Right lung (tissue), 5 donors: ENCODE results near the gene BCAS3. TPM values are rescaled to one million over a fixed set of nuclear protein-coding genes. Genes with fewer than 3 reads are reported as not detected.

Experiments used
- DNase-seq, 2 donors: peaks; one replicate each; pipeline ENCODE4 v3.0.0-alpha.2; 2013
- polyA plus RNA-seq, 5 donors: library from polyadenylated mRNA; unstranded; fragments of 120-200 nt; gene quantifications; one replicate each; pipeline versions ENCODE4 v1.2.1 to v1.2.3, GENCODE V29; 2013; ENCODE audit warnings: inconsistent platforms in 1 of 5, low replicate concordance in 1 of 5; ENCODE audit not compliant: insufficient read length in 5 of 5, insufficient read depth in 1 of 5

BCAS3 gene
- polyA plus RNA-seq, 5 donors = 21.9 to 29.2 (median 27.8) TPM

DNA sequence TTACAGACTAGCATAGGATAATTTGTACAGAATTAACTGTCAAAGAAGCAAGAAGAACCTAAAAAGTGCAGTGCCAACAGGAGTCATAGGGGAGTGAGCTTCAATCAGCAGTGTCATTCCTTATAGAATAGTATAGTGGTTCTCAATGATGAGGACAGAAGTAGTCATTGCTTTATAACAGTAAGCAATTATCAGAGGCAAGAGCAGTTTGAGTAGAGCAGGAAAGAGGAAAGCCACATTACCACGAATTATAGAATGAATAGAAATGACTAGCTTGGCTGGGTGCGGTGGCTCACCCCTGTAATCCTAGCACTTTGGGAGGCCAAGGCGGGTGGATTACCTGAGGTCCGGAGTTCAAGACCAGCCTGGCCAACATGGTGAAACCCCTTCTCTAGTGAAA is 512.3 kb downstream of the BCAS3 start:
- no peak for DNase-seq

DNA sequence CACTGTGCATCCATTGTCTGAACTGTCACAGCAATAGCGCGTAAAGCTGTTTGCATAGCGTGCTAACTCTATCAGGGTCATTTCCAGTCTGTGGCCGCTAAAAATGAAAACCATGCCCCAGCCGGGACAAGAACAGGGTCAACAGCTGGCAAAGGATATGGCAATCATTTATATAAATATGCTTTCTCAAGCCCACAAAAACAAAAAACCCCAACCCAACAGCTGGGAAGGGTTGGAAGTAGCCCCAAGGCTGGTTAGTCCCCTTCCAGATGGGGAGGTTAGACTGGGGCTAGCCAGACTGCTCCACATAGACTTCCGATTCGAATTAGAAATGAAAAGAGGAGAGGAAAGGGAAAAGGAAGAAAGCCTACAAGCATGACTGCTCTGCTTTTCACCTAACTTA is 518.7 kb downstream of the BCAS3 start:
- DNase-seq = no peak

DNA sequence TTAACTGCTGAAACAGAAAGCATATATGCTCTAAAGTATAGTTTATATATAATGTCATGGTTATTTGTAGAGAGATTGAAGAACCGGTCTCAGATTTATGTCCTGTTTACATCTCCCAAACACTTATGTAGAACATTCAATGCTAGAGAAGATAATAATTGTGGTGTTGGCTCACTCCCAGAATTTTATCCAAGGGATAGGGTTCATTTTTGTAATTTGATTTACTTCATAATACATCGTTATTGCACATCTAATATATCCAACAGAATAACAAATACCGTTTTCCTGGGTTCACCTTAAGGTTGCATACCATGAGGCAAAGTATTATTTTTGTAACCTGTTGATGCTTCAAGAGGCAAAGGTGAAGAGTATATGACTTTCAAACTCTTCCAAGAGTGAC is 519.1 kb downstream of the BCAS3 start:
- DNase-seq = no peak

DNA sequence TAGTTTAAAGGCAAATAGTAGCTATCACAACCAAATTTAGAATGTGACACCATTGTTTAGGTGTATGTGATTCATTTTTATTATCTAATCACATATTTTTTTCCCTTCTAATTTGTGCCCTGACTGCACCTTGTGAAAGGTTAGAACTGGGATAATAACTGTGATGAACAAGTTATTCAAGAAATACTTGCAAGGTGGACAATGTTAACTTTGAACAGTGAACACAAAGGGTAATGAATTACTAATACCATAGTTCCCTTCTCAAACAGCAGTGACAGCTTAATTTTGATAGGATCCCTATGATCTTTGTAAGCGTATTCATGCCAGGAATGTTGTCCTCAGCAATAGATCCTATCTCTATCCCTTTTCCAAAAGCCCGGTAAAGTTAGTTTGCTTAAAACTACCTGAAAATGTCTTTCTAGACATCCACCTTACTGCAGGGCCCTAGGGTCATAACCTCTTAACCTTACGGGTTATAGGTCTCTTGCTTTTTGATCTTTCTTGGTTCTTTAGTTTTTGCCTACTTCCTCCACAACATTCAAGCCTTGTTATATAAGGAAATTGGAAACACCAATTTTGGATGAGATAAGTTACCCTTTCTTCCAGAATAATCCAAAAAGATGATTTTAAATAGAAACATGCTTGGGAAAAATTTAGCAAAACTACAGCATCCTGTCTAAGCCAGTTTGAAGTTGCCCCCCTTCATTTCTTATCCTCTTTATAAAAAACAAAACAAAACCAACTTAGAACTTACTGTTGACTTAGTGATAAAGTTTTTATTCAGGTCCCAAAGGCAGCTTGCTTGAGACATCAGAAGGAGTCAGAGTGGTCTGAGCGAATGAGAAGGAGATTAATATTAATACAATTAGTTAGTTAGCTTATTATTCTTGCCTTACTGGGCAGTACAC is 522.0 kb downstream of the BCAS3 start:
- no peak for DNase-seq

DNA sequence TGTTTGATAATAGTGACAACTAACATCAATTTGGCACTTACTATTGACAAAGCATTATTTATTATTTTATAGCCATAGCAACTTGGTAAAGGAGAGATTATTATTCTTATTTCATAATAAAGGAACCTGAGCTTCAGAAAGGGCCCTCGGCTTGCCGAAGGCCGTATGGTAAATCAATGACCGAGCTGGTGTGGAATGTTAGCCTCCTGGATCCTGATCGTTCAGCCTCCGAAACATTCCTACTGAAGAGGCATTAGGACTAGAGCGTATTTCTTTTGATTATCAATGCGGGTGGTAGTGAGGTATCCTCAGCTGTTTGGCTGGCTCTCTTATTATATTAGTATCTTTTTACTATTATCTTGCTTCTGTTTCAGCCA is 522.7 kb downstream of the BCAS3 start:
- no peak for DNase-seq

DNA sequence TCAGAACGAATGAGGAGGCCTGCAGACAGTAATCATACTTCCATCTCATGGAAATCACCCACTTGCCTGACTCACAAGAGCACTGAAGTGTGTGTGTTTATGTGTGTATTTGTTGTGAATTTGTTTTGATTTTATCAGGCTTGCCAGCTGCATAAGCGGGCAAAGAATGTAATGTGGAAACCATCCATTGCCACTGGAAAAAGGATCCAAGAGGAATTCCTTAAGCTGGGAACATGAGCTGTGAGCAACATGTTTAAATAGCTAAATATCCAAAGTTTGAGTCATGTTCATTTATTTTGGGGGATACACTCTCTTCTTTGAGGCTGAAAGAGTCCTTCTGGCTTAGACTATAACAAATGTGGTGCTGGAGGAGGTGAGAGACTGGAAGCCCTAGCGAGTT is 523.6 kb downstream of the BCAS3 start:
- DNase-seq = no peak

DNA sequence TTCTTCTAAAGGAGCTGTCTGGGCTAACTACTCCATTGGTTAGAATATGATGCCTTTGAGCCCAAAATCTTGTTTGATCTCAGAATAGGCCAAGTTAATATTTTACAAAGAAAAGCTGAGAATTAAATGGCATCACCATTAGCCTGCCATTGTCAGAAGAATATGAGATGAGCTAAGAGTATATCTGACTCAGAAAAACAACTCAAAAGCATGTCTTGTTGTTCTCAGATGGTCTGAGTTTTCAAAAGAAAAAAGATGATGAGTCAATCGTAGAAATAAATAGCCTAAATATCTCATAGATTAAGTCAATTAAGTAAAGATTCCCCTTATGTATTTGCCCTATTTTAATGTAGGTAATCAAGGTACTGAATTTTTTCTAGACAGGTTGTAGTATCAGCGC is 524.9 kb downstream of the BCAS3 start:
- DNase-seq = no peak

DNA sequence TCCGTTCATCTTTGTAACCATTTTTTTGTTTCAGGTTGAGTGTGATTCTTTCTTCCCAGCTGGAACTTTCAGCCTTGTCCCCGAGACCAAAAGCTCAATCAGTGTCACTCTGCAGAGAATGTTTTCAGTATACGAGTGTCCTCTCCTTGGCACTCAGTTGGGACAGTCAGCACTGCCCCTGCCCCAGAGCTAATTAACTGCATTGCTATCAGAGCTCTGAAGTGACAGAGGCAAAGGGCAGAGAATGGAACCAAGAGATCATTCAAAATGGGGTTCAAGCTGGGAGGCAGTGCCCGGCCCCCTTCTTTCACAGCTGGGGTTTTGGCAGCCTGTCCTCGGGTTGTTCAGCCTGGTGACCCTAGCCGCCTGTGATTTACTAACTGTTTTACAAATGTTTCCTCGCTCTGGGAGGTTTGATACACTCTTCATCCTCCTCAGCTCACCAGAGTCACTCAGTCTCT is 526.0 kb downstream of the BCAS3 start:
- DNase-seq = peak; percentile 88

DNA sequence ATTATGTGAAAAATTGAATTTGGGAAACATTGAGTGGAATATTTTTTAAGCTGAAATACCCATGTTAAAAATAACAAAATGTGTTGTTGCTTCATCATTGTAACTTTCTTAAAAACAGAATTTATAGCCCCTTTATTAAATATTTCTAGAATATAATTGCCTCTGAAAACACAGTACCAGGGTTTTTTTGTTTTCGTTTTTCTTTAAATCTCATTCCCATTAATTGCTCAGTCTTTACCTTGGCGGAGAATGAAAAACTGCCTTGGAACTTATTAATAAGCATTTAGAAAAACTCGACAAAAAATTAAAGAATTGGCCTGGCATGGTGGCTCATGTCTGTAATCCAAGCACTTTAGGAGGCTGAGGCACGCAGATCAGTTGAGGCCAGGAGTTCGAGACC is 526.8 kb downstream of the BCAS3 start:
- no peak for DNase-seq

DNA sequence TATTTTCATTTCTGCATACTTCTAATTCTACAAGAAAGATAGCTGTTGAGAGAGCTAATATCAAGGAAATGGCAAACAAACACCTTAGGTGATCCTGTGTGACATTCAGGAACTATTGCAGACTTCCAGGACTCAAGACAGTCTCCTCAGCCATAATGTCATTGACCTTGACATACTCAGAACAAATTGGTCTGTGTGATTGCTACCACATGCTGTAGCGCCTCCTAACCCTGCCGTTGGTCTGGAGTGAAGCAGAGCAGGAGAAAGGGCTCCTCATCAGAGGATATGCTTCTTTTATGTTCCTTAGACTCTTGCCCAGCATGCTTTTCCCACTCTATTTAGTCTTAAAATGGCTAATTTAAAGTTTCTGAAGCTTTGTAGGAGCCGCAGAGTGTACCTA is 527.8 kb downstream of the BCAS3 start:
- no peak for DNase-seq

DNA sequence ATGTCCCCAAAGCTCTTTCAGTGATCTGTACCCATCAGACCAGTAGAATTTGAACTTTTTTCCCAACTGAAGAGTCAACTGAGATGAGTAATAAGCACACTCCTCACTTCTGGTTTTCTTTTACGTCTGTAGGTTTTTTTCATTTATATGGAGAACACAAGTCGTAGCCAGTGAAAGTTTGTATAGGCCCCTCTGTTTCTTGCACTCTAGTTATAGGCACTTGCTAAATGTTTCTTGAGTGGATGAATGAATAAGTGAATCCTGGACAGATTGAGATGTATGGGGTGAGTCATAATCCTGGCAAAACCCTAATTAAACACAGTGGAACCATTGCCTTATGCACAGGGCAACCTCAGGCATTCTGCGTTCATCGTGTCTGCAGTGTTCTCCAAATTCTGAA is 528.3 kb downstream of the BCAS3 start:
- no peak for DNase-seq

DNA sequence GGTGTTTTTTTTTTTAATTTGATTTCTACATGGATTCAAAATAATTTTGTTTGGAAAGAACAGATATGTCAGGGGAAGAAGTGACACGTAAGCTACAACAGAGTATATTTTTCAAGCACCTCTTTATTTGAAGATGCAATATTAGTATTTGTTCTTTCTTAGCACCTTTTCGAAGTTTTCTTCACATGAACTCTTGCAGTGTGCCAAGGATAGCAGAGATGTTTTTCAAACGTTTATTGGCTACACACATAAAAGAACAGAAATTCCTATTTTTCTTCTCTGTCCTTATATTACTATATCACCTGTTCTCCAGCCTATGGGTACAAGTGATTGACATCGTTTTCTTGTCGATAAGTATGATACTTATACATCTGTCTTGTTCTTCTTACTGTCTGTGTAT is 529.3 kb downstream of the BCAS3 start:
- DNase-seq = no peak

DNA sequence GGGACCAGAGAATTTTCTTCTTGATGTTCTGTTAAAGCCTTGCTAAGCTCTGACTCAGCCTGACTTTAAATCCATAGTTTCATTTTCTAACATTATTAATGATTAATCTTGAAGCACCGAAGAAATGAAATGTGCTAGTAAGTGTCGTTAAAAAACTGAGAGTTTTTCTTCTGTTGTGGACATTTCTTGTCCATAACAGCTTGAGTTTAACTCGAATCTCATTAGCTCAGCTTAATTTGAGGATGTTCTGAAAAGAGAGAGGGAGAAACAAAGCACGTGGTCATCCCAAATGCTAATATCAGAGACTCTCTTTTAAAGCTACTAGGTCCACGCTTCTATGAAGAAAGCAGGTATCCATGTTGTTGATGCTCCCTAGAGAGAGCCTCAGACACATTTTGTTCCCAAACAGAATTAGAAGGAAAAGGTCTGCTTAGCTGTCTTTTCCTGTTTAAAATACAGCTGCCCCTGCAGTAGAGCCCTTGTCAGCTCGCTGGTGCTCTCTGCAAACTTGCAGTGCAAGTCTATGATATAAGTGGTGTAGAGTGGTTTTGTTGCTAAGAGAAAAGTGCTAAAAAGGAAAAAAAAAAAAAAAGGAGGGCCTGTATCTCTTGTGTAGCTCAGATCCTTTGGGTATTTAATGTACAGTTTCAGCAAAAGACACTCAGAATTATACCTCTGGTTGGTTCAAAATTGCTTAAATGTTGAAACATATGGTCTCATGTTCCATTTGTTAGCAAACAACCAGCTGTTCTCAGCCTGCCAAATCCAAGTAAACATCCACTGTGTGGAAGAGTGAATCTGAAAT is 530.9 kb downstream of the BCAS3 start:
- DNase-seq = peak; percentile 84 to 89

DNA sequence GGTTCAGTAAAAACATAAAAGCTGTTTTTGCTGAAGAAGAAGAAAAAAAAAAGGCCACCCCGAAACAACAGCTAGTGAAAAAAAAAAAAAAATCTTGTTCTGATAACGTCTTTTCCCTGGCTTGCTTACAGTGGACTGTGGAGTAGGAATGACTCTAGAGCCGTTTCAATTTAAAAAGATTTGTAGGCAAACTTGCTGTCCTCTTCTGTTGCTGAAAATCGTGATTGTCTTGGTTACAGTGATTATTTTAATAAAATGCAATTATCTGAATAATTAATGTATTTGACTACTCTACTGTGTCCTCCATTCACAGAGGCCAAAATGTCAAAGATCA is 531.4 kb downstream of the BCAS3 start:
- no peak for DNase-seq

DNA sequence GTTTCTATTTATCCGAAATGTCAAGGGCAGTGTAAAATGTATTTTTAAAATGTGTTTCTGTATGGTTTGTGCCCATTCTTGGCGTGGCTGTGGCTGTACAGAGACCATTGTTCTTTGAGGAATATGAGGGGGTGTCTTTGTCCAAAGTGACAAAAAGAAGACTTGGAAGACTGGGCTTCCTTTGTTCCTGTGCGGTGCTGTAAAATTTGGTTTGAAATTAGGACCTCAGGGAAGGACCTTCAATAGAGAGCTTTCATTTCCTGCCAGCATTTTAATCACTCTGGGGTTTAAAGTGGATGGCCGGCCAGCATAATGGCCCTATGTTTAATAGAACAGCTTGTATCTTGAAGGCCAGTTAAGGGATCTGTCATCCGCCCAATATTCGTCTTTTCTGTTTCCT is 531.9 kb downstream of the BCAS3 start:
- no peak for DNase-seq

DNA sequence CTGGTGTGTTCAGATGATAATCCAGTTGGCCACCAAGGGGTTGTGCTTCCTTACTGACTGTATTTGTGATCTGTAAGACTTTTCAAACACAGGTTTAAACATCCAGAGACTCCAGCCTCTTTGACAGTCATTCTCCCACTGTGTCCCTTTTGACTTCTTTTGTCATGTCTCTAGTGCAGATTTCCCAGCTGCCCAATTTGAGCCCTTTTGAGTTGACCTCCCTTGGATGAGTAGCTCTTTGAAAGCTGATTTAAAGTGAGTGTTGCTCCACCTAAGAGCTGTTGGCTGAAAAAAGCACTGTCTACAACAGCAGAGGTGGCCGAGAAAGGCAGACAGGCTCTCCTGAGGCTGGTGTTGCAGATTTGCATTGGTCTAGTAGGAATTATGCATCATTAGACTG is 533.6 kb downstream of the BCAS3 start:
- no peak for DNase-seq

DNA sequence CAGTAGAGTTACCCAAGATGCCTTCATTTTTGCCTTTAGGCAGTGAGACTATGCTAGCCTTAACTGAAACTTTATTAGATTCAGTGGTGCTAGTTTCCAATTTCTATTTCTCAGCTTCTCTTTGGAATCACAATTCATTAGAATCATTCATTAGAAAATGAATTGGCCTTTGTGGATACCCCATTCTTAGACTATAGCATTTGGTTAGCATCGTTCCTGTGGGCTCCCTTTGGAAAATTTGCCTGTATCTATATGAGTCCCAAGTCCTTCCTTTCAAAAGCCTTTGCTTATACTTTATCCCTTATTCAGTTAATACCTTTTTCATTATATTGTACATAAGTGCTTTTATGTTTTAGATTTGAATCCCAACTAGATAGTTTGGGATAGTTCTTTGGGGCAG is 535.0 kb downstream of the BCAS3 start:
- DNase-seq = no peak

DNA sequence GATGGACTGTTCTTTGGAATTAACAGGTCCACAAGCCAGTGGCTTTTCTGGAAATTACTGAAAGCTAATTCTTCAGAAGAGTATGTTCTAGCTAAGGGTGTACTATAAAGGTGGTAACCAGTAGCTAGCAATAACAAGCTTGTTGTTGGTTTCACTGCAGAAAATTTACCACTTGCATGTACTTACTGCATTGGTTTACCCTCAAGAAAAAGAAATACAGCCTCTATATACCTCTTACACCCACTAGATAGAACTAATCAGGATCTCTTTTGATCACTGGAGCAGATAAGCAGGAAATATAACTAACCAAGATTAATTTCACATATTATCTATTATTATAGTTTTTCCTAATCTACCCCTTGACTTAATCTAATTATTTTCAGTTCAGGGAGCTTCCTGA is 537.1 kb downstream of the BCAS3 start:
- no peak for DNase-seq

DNA sequence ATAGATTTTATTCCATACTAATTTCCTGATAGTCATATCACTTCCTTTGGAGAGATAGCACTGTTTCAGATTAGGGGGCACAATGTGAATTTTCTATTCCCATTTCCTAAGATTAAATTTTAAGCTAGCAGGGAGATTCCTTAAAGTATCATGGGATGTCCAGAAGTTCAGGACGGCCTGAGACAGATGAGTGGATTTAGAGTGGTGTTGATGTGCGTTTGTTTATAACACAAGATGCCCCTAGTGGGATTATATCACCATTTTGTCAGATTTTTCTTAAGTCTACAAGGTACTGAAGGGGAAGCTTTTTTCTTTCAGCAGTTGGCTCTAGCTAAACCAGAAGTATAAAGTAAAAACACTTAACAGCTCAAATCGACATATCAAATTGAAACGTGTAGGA is 538.4 kb downstream of the BCAS3 start:
- DNase-seq = no peak

DNA sequence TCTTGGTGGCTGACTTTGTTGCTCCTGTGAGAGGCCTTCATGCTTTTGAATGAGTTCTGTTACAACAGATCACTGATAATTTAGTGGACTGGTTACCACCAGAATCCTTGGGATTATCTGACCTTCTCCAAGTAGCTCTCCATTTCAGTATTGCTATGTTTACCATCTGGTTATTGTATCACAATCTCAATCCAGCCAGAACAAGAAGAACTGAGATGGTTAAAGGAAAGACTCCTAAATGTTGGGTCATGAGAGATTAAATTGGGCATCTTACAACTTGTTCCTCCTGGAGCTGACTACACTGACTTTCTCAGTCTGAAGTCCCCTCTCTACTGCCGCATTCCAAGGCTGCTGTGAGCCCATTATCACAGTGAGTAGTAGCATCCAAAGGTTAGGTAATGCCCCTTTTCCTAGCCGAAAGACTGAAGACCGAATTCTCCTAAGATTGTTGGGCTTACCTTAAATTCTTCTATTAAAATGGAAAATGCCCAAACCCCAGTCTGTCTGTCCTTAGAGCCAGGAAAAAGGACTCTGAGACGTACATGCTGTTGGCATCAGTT is 540.3 kb downstream of the BCAS3 start:
- no peak for DNase-seq

DNA sequence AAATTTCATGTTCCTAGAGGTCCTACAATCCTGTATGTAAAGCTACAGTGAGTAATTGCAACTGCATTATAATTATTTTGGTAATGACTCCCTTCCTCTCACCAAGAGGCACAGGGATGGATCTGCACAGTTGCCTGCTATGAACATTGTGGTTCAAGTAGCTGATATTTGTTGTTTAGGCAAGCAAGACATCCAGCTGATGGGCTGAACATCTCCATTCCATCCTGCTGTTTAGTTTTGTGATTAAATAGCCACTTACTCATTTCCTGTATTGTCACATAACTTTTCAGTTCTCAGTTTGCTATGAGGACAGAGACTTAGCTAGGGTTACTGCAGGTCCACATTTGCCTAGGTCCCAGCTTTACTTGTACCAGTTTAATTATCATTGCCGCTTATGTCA is 540.8 kb downstream of the BCAS3 start:
- DNase-seq = no peak

DNA sequence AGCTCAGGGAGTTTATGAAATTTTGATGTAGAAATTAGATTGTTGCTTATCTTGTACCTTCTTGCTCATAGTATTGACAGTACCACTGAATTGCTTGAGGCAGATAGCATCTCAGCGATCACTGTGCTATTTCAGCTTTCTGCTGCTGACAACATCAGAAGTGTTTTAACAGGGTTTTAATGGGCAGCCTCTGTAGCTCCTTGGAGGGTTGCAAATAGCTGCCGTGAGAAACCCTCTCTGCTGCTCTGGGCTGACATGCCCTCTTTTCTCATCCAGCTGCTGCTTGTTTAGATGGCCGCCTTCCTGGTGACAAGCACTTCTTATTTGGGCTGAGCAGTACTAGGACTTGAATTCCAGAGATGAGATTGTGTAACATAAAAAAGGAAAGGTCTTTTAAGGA is 541.8 kb downstream of the BCAS3 start:
- DNase-seq = peak in 1 of 2 donors; percentile 61

DNA sequence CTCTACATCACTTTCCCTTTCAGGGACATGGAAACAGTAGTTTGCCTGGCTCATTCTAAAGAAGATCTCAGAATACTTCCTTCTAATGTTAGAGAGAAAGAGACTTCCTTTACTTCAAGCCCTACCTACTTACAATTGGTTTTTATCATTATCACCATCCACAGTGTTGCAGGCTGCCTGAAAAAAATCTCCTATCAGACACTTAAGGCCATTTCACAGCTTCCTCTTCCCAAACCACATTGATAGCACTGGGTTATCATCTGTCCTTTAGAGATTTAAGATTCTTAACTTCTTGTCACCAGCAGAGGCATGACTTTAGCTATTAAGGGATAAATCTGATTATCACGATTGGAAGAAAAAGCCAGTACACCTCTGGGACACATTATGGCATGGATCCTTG is 543.5 kb downstream of the BCAS3 start:
- DNase-seq = no peak
